HepG2 (cell line): ENCODE measurements around the gene TRAPPC12. TPM values are rescaled to one million over a fixed set of nuclear protein-coding genes. Genes with fewer than 3 reads are reported as not detected.
A peak's percentile ranks its signal among the peaks of the same experiment; 100 is the strongest.

Experiments
- ATF5 ChIP-seq: sonication (generic); formaldehyde crosslinking; IDR thresholded peaks from 2 replicates; pipeline ENCODE4 v1.4.0; 2020; ENCODE audit warnings: mild to moderate bottlenecking, low read depth, missing genetic modification reagents
- DPF2 ChIP-seq: sonication (generic); formaldehyde crosslinking; IDR thresholded peaks from 2 replicates; pipeline ENCODE4 v1.4.0; 2020; ENCODE audit warnings: mild to moderate bottlenecking, low read depth, missing genetic modification reagents, borderline replicate concordance
- FOXK1 ChIP-seq: sonication (generic); formaldehyde crosslinking; IDR thresholded peaks from 2 replicates; pipeline ENCODE4 v1.4.0; 2020; ENCODE audit warnings: low read depth, missing genetic modification reagents, borderline replicate concordance
- HMG20B ChIP-seq: conservative IDR thresholded peaks from 2 replicates; pipeline ENCODE4 v1.6.1; 2016; ENCODE audit warnings: missing genetic modification reagents, missing compliant biosample characterization
- MTF1 ChIP-seq: sonication (generic); formaldehyde crosslinking; IDR thresholded peaks from 2 replicates; pipeline ENCODE4 v1.5.0; 2020; ENCODE audit warnings: missing genetic modification reagents
- MXD1 ChIP-seq: sonication (generic); formaldehyde crosslinking; IDR thresholded peaks from 2 replicates; pipeline ENCODE4 v1.4.0; 2020; ENCODE audit warnings: mild to moderate bottlenecking, missing genetic modification reagents
- NFYC ChIP-seq: IDR thresholded peaks from 2 replicates; pipeline ENCODE4 v1.6.1; 2016; ENCODE audit warnings: missing genetic modification reagents, missing compliant biosample characterization
- PCBP1 ChIP-seq: fragments of 200-400 bp; formaldehyde crosslinking; IDR thresholded peaks from 2 replicates; pipeline ENCODE4 v1.6.1; 2017; ENCODE audit warnings: mild to moderate bottlenecking, low read depth, low read length, borderline replicate concordance
- PHF5A ChIP-seq: IDR thresholded peaks from one replicate; pipeline ENCODE4 v1.6.1; 2018; ENCODE audit warnings: low read depth, missing genetic modification reagents; ENCODE audit not compliant: unreplicated experiment
- RFX5 ChIP-seq: IDR thresholded peaks from 2 replicates; pipeline ENCODE4 v1.6.1; 2011; ENCODE audit warnings: low read depth, low read length, improper control_type of control experiment
- SALL2 ChIP-seq: sonication (generic); formaldehyde crosslinking; IDR thresholded peaks from 2 replicates; pipeline ENCODE4 v1.8.1; 2023; ENCODE audit warnings: mild to moderate bottlenecking, missing genetic modification reagents, inconsistent platforms
- SMC3 ChIP-seq: IDR thresholded peaks from 2 replicates; pipeline ENCODE4 v1.6.1; 2011; ENCODE audit warnings: low read length, improper control_type of control experiment
- TBP ChIP-seq: sonication (generic); formaldehyde crosslinking; IDR thresholded peaks from 2 replicates; pipeline ENCODE4 v1.5.0; 2020; ENCODE audit warnings: missing genetic modification reagents
- TBX2 ChIP-seq: sonication (generic); formaldehyde crosslinking; IDR thresholded peaks from 2 replicates; pipeline ENCODE4 v1.5.0; 2020; ENCODE audit warnings: missing genetic modification reagents, mild to moderate bottlenecking, borderline replicate concordance
- ZBTB7B ChIP-seq: sonication (generic); formaldehyde crosslinking; IDR thresholded peaks from 2 replicates; pipeline ENCODE4 v1.4.0; 2020; ENCODE audit warnings: missing genetic modification reagents
- ZNF224 ChIP-seq: sonication (generic); formaldehyde crosslinking; IDR thresholded peaks from 2 replicates; pipeline ENCODE4 v1.5.0; 2020; ENCODE audit warnings: mild to moderate bottlenecking, missing genetic modification reagents
- ZNF362 ChIP-seq: sonication (generic); formaldehyde crosslinking; IDR thresholded peaks from 2 replicates; pipeline ENCODE4 v1.4.0; 2020; ENCODE audit warnings: missing genetic modification reagents, mild to moderate bottlenecking, borderline replicate concordance
- ZSCAN29 ChIP-seq: sonication (generic); formaldehyde crosslinking; conservative IDR thresholded peaks from 2 replicates; pipeline ENCODE4 v1.4.0; 2020; ENCODE audit warnings: mild to moderate bottlenecking, missing genetic modification reagents
- ZSCAN30 ChIP-seq: sonication (generic); formaldehyde crosslinking; IDR thresholded peaks from 2 replicates; pipeline ENCODE4 v1.5.0; 2020; ENCODE audit warnings: mild to moderate bottlenecking, missing genetic modification reagents
- ZSCAN5A ChIP-seq: sonication (generic); formaldehyde crosslinking; IDR thresholded peaks from 2 replicates; pipeline ENCODE4 v1.8.0; 2022; ENCODE audit warnings: mild to moderate bottlenecking, missing genetic modification reagents, borderline replicate concordance
- polyA plus RNA-seq, 8 experiments: library from polyadenylated mRNA; depleted of rRNA in 3 of 8; stranded (reverse) in 7 of 8; unstranded in 1 of 8; fragments of >200 nt; fragmentation: Illumina TruSeq in 4 of 8; extraction: Trizol in 4 of 8; gene quantifications; 2 replicates each; pipeline versions ENCODE4 v1.2.1 to v1.2.3, GENCODE V29; 2011 to 2016; ENCODE audit warnings: low read depth in 4 of 8, missing spikeins in 1 of 8, mixed read lengths in 1 of 8; ENCODE audit not compliant: insufficient read depth in 1 of 8
- total RNA-seq, 5 experiments: library from RNA; depleted of rRNA; stranded (reverse); fragments of >200 nt; fragmentation: Illumina TruSeq; extraction: Trizol; gene quantifications; 2 replicates each; pipeline ENCODE4 v1.2.3, GENCODE V29; 2016; ENCODE audit warnings: low read depth in 1 of 5
- TF ChIP-seq, protein P1 (sequence below): sonication (generic); formaldehyde crosslinking; IDR thresholded peaks from 2 replicates; pipeline ENCODE4 v1.8.0; 2022; ENCODE audit warnings: low read depth, missing genetic modification reagents
- TF ChIP-seq, protein P2 (sequence below): sonication (generic); formaldehyde crosslinking; IDR thresholded peaks from 2 replicates; pipeline ENCODE4 v1.4.0; 2020; ENCODE audit warnings: missing genetic modification reagents

The TRAPPC12 gene
- total and polyA plus RNA-seq, 2 of the 13 experiments (the other 11 are each of a cell fraction or from before 2014, with no cell fraction given), result 46.4 to 97.7 TPM

- TF ChIP-seq ZNF362 (CRISPR knock-in tag) (no peak; the same call in 1 of the 2 replicates), TBP (CRISPR knock-in tag) (no peak), PHF5A (CRISPR knock-in tag) (no peak), ZBTB7B (peak; percentile 41; the same call in 1 of the 2 replicates), SALL2 (CRISPR knock-in tag) (no peak), HMG20B (CRISPR knock-in tag) (peak; percentile 31; the same call in 1 of the 2 replicates), ZSCAN5A (CRISPR knock-in tag) (0 out of 2 replicates have a peak, but pooled peaks have one; percentile 16), ZSCAN30 (no peak), RFX5 (no peak), MTF1 (no peak), ATF5 (CRISPR knock-in tag) (no peak), PCBP1 (no peak), FOXK1 (CRISPR knock-in tag) (no peak), MXD1 (CRISPR knock-in tag) (peak; percentile 31; the same call in 1 of the 2 replicates), ZSCAN29 (no peak), DPF2 (CRISPR knock-in tag) (no peak), ZNF224 (CRISPR knock-in tag) (peak; percentile 90; the same call in 1 of the 2 replicates), SMC3 (no peak), TBX2 (CRISPR knock-in tag) (peak; percentile 71), NFYC (CRISPR knock-in tag) (peak; percentile 54)
- TF ChIP-seq, protein P1, sequence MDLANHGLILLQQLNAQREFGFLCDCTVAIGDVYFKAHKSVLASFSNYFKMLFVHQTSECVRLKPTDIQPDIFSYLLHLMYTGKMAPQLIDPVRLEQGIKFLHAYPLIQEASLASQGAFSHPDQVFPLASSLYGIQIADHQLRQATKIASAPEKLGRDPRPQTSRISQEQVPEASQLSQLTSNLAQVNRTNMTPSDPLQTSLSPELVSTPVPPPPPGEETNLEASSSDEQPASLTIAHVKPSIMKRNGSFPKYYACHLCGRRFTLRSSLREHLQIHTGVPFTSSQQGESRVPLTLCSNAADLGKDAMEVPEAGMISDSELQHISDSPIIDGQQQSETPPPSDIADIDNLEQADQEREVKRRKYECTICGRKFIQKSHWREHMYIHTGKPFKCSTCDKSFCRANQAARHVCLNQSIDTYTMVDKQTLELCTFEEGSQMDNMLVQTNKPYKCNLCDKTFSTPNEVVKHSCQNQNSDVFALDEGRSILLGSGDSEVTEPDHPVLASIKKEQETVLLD (CRISPR knock-in tag), result no peak
- TF ChIP-seq, protein P2, sequence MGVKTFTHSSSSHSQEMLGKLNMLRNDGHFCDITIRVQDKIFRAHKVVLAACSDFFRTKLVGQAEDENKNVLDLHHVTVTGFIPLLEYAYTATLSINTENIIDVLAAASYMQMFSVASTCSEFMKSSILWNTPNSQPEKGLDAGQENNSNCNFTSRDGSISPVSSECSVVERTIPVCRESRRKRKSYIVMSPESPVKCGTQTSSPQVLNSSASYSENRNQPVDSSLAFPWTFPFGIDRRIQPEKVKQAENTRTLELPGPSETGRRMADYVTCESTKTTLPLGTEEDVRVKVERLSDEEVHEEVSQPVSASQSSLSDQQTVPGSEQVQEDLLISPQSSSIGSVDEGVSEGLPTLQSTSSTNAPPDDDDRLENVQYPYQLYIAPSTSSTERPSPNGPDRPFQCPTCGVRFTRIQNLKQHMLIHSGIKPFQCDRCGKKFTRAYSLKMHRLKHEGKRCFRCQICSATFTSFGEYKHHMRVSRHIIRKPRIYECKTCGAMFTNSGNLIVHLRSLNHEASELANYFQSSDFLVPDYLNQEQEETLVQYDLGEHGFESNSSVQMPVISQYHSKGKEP (CRISPR knock-in tag), result peak; percentile 72; the same call in 1 of the 2 replicates
Measured at GRCh38 chr2:3368261-3368722, 11.2 kb upstream of the TRAPPC12 start (continued).
